H1 (cell line): ENCODE measurements around the gene SPATA4. TPM values are rescaled to one million over a fixed set of nuclear protein-coding genes. Genes with fewer than 3 reads are reported as not detected.

Experiments
- CEBPB ChIP-seq: IDR thresholded peaks from 2 replicates; pipeline ENCODE4 v1.6.1; 2012; ENCODE audit warnings: low read depth, low read length
- KDM1A ChIP-seq: fragments of 200-600, 300-600 bp; sonication (generic); IDR thresholded peaks from 2 replicates; pipeline ENCODE4 v1.7.1; 2016; ENCODE audit warnings: mild to moderate bottlenecking, low read length, borderline replicate concordance
- MAFK ChIP-seq: IDR thresholded peaks from 2 replicates; pipeline ENCODE4 v1.6.1; 2012; ENCODE audit warnings: low read depth, mild to moderate bottlenecking, improper control_type of control experiment, low read length
- POLR2A ChIP-seq, 2 experiments: IDR thresholded peaks; 1 replicate in 1 of 2; 2 replicates in 1 of 2; pipeline ENCODE4 v1.6.1; 2011; ENCODE audit warnings: low read depth in 2 of 2, low read length in 2 of 2, mild to moderate bottlenecking in 2 of 2; ENCODE audit errors: control extremely low read depth in 1 of 2
- POLR2AphosphoS5 ChIP-seq: IDR thresholded peaks from 2 replicates; pipeline ENCODE4 v1.6.1; 2011; ENCODE audit warnings: low read depth, low read length
- RXRA ChIP-seq: IDR thresholded peaks from 2 replicates; pipeline ENCODE4 v1.6.1; 2011; ENCODE audit warnings: low read depth, mild to moderate bottlenecking, low read length, moderate library complexity; ENCODE audit not compliant: insufficient read depth
- SRF ChIP-seq: IDR thresholded peaks from 2 replicates; pipeline ENCODE4 v1.6.1; 2011; ENCODE audit warnings: mild to moderate bottlenecking, low read depth, low read length, moderate library complexity
- polyA plus RNA-seq, 7 experiments: library from polyadenylated mRNA; depleted of rRNA in 3 of 7; stranded (reverse) in 5 of 7; unstranded in 2 of 7; fragments of >200 nt in 5 of 7; fragments of 200-250 nt in 2 of 7; gene quantifications; 1 replicate in 5 of 7; 2 replicates in 1 of 7; 4 replicates in 1 of 7; pipeline versions ENCODE4 v1.2.1 to v1.2.3, GENCODE V29; 2011 to 2013; ENCODE audit warnings: missing spikeins in 2 of 7, mixed read lengths in 2 of 7
- total RNA-seq: library from RNA; stranded (reverse); fragmentation: NEBNext Ultra II Directional; extraction: Animal tissue kit (Norgen Biotek cat#: 25700); gene quantifications from 2 replicates; pipeline ENCODE4 v1.2.1, GENCODE V29; 2021
- TF ChIP-seq, protein P1 (sequence below): fragments of 300-600 bp; sonication (generic); IDR thresholded peaks from 2 replicates; pipeline ENCODE4 v1.7.1; 2012; ENCODE audit warnings: low read length, moderate library complexity, mild to moderate bottlenecking, inconsistent platforms; ENCODE audit not compliant: insufficient replicate concordance
- TF ChIP-seq, protein P2 (sequence below): IDR thresholded peaks from 2 replicates; pipeline ENCODE4 v1.6.1; 2012; ENCODE audit warnings: inconsistent platforms
- TF ChIP-seq, protein P3 (sequence below), 3 experiments: IDR thresholded peaks; 1 replicate in 2 of 3; 2 replicates in 1 of 3; pipeline versions ENCODE4 v1.5.1 to v1.6.1; 2011; ENCODE audit warnings: low read length in 3 of 3, mild to moderate bottlenecking in 3 of 3, inconsistent platforms in 2 of 3, low read depth in 1 of 3, moderate library complexity in 1 of 3; ENCODE audit not compliant: insufficient read depth in 1 of 3; ENCODE audit errors: control extremely low read depth in 1 of 3

The SPATA4 gene
- total and polyA plus RNA-seq, 2 of the 8 experiments (the other 6 are each of a cell fraction or from before 2014, with no cell fraction given), result not detected

DNA sequence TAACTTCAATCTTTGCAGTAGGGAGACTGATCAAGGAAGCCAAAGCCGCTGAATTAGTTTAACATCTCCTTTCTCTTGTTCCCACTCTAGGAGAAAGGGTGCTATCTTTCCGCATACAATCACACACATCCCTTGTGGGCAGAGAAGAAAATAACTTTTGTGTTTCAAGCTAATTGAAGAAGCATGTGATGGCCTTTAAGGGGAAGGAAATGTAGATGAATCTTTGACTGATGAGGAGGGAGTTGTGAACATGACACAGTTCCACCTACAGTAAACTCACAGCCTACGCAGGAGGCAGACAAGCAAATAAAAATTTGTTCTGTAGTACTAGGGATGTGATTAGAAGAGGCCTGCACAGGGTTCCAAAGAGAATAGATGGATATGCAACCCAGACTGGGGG is 14.7 kb upstream of the SPATA4 start (continued):
- TF ChIP-seq, protein P1, sequence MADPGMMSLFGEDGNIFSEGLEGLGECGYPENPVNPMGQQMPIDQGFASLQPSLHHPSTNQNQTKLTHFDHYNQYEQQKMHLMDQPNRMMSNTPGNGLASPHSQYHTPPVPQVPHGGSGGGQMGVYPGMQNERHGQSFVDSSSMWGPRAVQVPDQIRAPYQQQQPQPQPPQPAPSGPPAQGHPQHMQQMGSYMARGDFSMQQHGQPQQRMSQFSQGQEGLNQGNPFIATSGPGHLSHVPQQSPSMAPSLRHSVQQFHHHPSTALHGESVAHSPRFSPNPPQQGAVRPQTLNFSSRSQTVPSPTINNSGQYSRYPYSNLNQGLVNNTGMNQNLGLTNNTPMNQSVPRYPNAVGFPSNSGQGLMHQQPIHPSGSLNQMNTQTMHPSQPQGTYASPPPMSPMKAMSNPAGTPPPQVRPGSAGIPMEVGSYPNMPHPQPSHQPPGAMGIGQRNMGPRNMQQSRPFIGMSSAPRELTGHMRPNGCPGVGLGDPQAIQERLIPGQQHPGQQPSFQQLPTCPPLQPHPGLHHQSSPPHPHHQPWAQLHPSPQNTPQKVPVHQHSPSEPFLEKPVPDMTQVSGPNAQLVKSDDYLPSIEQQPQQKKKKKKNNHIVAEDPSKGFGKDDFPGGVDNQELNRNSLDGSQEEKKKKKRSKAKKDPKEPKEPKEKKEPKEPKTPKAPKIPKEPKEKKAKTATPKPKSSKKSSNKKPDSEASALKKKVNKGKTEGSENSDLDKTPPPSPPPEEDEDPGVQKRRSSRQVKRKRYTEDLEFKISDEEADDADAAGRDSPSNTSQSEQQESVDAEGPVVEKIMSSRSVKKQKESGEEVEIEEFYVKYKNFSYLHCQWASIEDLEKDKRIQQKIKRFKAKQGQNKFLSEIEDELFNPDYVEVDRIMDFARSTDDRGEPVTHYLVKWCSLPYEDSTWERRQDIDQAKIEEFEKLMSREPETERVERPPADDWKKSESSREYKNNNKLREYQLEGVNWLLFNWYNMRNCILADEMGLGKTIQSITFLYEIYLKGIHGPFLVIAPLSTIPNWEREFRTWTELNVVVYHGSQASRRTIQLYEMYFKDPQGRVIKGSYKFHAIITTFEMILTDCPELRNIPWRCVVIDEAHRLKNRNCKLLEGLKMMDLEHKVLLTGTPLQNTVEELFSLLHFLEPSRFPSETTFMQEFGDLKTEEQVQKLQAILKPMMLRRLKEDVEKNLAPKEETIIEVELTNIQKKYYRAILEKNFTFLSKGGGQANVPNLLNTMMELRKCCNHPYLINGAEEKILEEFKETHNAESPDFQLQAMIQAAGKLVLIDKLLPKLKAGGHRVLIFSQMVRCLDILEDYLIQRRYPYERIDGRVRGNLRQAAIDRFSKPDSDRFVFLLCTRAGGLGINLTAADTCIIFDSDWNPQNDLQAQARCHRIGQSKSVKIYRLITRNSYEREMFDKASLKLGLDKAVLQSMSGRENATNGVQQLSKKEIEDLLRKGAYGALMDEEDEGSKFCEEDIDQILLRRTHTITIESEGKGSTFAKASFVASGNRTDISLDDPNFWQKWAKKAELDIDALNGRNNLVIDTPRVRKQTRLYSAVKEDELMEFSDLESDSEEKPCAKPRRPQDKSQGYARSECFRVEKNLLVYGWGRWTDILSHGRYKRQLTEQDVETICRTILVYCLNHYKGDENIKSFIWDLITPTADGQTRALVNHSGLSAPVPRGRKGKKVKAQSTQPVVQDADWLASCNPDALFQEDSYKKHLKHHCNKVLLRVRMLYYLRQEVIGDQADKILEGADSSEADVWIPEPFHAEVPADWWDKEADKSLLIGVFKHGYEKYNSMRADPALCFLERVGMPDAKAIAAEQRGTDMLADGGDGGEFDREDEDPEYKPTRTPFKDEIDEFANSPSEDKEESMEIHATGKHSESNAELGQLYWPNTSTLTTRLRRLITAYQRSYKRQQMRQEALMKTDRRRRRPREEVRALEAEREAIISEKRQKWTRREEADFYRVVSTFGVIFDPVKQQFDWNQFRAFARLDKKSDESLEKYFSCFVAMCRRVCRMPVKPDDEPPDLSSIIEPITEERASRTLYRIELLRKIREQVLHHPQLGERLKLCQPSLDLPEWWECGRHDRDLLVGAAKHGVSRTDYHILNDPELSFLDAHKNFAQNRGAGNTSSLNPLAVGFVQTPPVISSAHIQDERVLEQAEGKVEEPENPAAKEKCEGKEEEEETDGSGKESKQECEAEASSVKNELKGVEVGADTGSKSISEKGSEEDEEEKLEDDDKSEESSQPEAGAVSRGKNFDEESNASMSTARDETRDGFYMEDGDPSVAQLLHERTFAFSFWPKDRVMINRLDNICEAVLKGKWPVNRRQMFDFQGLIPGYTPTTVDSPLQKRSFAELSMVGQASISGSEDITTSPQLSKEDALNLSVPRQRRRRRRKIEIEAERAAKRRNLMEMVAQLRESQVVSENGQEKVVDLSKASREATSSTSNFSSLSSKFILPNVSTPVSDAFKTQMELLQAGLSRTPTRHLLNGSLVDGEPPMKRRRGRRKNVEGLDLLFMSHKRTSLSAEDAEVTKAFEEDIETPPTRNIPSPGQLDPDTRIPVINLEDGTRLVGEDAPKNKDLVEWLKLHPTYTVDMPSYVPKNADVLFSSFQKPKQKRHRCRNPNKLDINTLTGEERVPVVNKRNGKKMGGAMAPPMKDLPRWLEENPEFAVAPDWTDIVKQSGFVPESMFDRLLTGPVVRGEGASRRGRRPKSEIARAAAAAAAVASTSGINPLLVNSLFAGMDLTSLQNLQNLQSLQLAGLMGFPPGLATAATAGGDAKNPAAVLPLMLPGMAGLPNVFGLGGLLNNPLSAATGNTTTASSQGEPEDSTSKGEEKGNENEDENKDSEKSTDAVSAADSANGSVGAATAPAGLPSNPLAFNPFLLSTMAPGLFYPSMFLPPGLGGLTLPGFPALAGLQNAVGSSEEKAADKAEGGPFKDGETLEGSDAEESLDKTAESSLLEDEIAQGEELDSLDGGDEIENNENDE, result no peak
- TF ChIP-seq POLR2A (IDR thresholded peaks at IDR 0.05; ENCODE audit: control extremely low read depth in 1 of 2, low read depth in 2 of 2, low read length in 2 of 2) (no peak), KDM1A (no peak), RXRA (no peak), CEBPB (no peak), POLR2AphosphoS5 (no peak), SRF (no peak), MAFK (no peak)
- TF ChIP-seq, protein P2, sequence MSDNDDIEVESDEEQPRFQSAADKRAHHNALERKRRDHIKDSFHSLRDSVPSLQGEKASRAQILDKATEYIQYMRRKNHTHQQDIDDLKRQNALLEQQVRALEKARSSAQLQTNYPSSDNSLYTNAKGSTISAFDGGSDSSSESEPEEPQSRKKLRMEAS, result no peak
- TF ChIP-seq, protein P3, sequence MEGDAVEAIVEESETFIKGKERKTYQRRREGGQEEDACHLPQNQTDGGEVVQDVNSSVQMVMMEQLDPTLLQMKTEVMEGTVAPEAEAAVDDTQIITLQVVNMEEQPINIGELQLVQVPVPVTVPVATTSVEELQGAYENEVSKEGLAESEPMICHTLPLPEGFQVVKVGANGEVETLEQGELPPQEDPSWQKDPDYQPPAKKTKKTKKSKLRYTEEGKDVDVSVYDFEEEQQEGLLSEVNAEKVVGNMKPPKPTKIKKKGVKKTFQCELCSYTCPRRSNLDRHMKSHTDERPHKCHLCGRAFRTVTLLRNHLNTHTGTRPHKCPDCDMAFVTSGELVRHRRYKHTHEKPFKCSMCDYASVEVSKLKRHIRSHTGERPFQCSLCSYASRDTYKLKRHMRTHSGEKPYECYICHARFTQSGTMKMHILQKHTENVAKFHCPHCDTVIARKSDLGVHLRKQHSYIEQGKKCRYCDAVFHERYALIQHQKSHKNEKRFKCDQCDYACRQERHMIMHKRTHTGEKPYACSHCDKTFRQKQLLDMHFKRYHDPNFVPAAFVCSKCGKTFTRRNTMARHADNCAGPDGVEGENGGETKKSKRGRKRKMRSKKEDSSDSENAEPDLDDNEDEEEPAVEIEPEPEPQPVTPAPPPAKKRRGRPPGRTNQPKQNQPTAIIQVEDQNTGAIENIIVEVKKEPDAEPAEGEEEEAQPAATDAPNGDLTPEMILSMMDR (IDR thresholded peaks at IDR 0.05; ENCODE audit: control extremely low read depth in 1 of 3, insufficient read depth in 1 of 3, low read depth in 1 of 3, low read length in 3 of 3), result no peak
